ENCODE measurements around the gene ABCA6. TPM values are rescaled to one million over a fixed set of nuclear protein-coding genes. Genes with fewer than 3 reads are reported as not detected.

Gene ABCA6
- total RNA-seq, 3 donors from 2014 or later: 5.4 to 21.3 (median 7.7) TPM

DNA sequence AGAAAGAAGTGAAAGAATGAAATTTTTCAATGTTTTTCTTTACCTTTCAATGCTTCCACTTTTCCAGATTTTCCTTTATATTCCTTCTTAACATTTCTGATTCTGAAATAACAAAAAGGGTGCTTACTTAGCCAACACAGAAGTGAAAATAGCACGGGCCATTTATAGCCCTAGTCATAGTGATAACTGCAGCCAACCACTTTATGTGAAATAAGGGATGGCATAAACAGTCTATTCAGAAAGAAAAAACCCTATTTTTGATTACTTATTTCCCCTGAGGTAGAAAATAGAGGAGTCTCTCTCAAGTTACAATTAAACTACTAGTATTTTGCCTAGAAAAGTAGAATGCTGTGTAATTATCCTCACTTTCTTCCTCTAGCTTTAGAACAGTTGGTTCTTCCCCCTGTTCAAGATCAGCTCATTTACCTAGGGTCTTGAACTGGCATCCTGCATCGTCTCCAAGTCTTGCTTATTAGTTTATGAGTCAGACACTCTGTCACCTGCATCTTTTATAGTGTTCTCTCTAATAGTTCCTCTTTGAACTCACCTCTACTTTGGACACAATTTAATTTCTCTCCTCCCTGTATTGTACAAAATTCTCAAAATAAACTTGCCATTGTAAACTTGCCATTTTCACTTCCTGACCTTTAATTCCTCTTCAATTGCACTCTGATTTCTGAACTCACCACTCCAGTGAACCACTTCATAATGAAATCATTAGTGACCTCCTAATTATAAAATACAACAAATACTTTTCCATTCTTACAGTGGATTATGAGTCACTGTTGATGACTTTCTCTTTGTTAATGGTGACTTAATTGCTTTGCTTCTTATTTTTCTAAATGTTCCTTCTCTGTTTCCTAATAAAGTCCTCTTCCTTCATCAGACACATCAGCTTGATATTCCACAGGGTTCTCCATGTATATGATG, 23.6 kb downstream of the ABCA6 start:
- Histone ChIP-seq H3K36me3 (ENCODE audit: low read depth) (no peaks in the 10 kb centered on the region), H3K4me1 (ENCODE audit: low read depth) (no peaks in the 10 kb centered on the region), H3K4me3 (no peak overlapping the region), H3K9me3 (no peaks in the 10 kb centered on the region)
- ATAC-seq: no peak
- TF ChIP-seq, protein P1, sequence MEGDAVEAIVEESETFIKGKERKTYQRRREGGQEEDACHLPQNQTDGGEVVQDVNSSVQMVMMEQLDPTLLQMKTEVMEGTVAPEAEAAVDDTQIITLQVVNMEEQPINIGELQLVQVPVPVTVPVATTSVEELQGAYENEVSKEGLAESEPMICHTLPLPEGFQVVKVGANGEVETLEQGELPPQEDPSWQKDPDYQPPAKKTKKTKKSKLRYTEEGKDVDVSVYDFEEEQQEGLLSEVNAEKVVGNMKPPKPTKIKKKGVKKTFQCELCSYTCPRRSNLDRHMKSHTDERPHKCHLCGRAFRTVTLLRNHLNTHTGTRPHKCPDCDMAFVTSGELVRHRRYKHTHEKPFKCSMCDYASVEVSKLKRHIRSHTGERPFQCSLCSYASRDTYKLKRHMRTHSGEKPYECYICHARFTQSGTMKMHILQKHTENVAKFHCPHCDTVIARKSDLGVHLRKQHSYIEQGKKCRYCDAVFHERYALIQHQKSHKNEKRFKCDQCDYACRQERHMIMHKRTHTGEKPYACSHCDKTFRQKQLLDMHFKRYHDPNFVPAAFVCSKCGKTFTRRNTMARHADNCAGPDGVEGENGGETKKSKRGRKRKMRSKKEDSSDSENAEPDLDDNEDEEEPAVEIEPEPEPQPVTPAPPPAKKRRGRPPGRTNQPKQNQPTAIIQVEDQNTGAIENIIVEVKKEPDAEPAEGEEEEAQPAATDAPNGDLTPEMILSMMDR (IDR thresholded peaks at IDR 0.05): no peak
- intact Hi-C loops (cut with DNase I, micrococcal nuclease): no loop called here
- DNase-seq: no peak

DNA sequence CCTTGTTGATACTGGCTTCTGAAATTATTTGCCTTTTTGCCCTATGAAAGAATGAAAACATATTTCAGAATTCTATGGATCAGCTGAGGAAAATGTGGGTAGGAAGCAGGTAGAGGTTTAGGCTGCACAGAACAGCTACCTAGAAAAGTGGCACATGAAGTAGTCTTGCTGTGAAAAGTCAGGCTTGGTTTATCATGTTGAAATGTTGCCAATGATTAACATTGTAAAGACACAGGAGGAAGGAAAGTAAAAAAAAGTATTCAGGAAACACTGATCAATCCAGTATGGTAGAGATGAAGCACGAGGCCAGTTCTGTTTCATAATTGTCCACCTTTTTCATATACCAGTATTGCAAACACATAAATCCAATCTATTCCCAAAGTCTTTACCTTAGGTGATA, 29.9 kb downstream of the ABCA6 start:
- no peak for ATAC-seq
- TF ChIP-seq, protein P1 (IDR thresholded peaks at IDR 0.05): no peak
- intact Hi-C loops (cut with DNase I, micrococcal nuclease): no loop called here
- Histone ChIP-seq H3K9me3 (no peaks in the 10 kb centered on the region), H3K36me3 (ENCODE audit: low read depth) (no peaks in the 10 kb centered on the region), H3K4me3 (no peak overlapping the region), H3K4me1 (ENCODE audit: low read depth) (no peaks in the 10 kb centered on the region)
- DNase-seq: no peak

GRCh38 chr17:69105907-69106730, 35.6 kb downstream of the ABCA6 start:
- ATAC-seq (no peak), DNase-seq (no peak)
- no peaks in the 10 kb centered on the region for H3K36me3 ChIP-seq (ENCODE audit: low read depth)
- intact Hi-C loops (cut with DNase I, micrococcal nuclease): no loop called here
- H3K4me3 ChIP-seq: no peak overlapping the region
- TF ChIP-seq, protein P1 (IDR thresholded peaks at IDR 0.05): no peak
- no peaks in the 10 kb centered on the region for H3K9me3 ChIP-seq
- H3K4me1 ChIP-seq (ENCODE audit: low read depth): no peaks in the 10 kb centered on the region

- DNase-seq (no peak), ATAC-seq (no peak)
- intact Hi-C loops (cut with DNase I, micrococcal nuclease): no loop called here
- Histone ChIP-seq H3K4me3 (no peak overlapping the region), H3K36me3 (ENCODE audit: low read depth) (no peaks in the 10 kb centered on the region), H3K4me1 (ENCODE audit: low read depth) (no peaks in the 10 kb centered on the region), H3K9me3 (no peaks in the 10 kb centered on the region)
- TF ChIP-seq, protein P1 (IDR thresholded peaks at IDR 0.05): no peak
These were observed 38.0 kb downstream of the ABCA6 start for GRCh38 chr17:69103557-69104233.

GRCh38 chr17:69098625-69099024, 43.1 kb downstream of the ABCA6 start:
- TF ChIP-seq, protein P1 (IDR thresholded peaks at IDR 0.05): no peak
- intact Hi-C loops (cut with DNase I, micrococcal nuclease): no loop called here
- H3K36me3 ChIP-seq (ENCODE audit: low read depth): no peaks in the 10 kb centered on the region

More at GRCh38 chr17:69098625-69099024, 43.1 kb downstream of the ABCA6 start:
- DNase-seq (no peak), ATAC-seq (no peak)
- no peaks in the 10 kb centered on the region for H3K4me1 ChIP-seq (ENCODE audit: low read depth)
- no peaks in the 10 kb centered on the region for H3K9me3 ChIP-seq
- H3K4me3 ChIP-seq: no peak overlapping the region

Measured in mucosa of descending colon (tissue), 3 donors.